Stimulated activated effector memory CD8-positive, alpha-beta T cell treated with anti-CD3 and anti-CD28 coated beads, Interleukin-12 subunit alpha, Interleukin-12 subunit beta, amount 100 ng/mL, for 72 hours (primary cell): ENCODE data around the gene RNASE12.
"Not testable (repeated sequence)": the region's sequence is repeated elsewhere in the genome, so short reads cannot be mapped to it uniquely, and the experiment has no call there.

Source experiments
- ATAC-seq: fragments of 150-1000 bp; cut with Tn5 transposase; 2 replicates; pipeline ENCODE4 v1.10.0; 2021
- DNase-seq, 2 donors: peaks; one replicate each; pipeline ENCODE4 v3.0.0; 2021 to 2022; ENCODE audit warnings: low spot score in 2 of 2
- H3K27ac Mint-ChIP-seq: one replicate; pipeline ENCODE4 v1.8.0; 2022; ENCODE audit warnings: mild to moderate bottlenecking, mixed read lengths
- H3K36me3 Mint-ChIP-seq: one replicate; pipeline ENCODE4 v1.8.0; 2022; ENCODE audit warnings: mild to moderate bottlenecking, mixed read lengths
- H3K4me1 Mint-ChIP-seq: one replicate; pipeline ENCODE4 v1.8.0; 2022; ENCODE audit warnings: mixed read lengths
- H3K4me3 Mint-ChIP-seq: one replicate; pipeline ENCODE4 v1.8.0; 2022; ENCODE audit warnings: mild to moderate bottlenecking, mixed read lengths
- H3K9me3 Mint-ChIP-seq: one replicate; pipeline ENCODE4 v1.8.0; 2022; ENCODE audit warnings: mixed read lengths

The RNASE12 gene

GRCh38 chr14:20569865-20570264 is 21.3 kb downstream of the RNASE12 start:
- H3K9me3 Mint-ChIP-seq, DNase-seq, H3K4me1 Mint-ChIP-seq, ATAC-seq, H3K27ac Mint-ChIP-seq, H3K4me3 Mint-ChIP-seq, H3K36me3 Mint-ChIP-seq: not testable (repeated sequence)

GRCh38 chr14:20569066-20569465 is 22.1 kb downstream of the RNASE12 start:
- no peak overlapping the region for H3K4me3 Mint-ChIP-seq
- ATAC-seq: no peak
- DNase-seq: no peak
- no peak overlapping the region for H3K27ac Mint-ChIP-seq
- no peaks in the 10 kb centered on the region for H3K36me3 Mint-ChIP-seq
- H3K9me3 Mint-ChIP-seq: no peaks in the 10 kb centered on the region
- H3K4me1 Mint-ChIP-seq: peaks cover 7% of the 10 kb centered on the region

GRCh38 chr14:20568393-20568792 is 22.8 kb downstream of the RNASE12 start:
- Mint-ChIP-seq H3K4me1 (peaks cover 7% of the 10 kb centered on the region), H3K27ac (no peak overlapping the region), H3K4me3 (no peak overlapping the region), H3K9me3 (no peaks in the 10 kb centered on the region), H3K36me3 (no peaks in the 10 kb centered on the region)
- no peak for DNase-seq
- no peak for ATAC-seq

GRCh38 chr14:20567199-20567598 is 24.0 kb downstream of the RNASE12 start:
- ATAC-seq, H3K9me3 Mint-ChIP-seq, DNase-seq, H3K36me3 Mint-ChIP-seq, H3K27ac Mint-ChIP-seq, H3K4me3 Mint-ChIP-seq, H3K4me1 Mint-ChIP-seq: not testable (repeated sequence)

- H3K4me3 Mint-ChIP-seq: no peak overlapping the region
- no peak for DNase-seq
Observed at GRCh38 chr14:20564501-20564997, 26.6 kb downstream of the RNASE12 start.

GRCh38 chr14:20563971-20564370 is 27.2 kb downstream of the RNASE12 start:
- no peaks in the 10 kb centered on the region for H3K4me1 Mint-ChIP-seq
- ATAC-seq (no peak), DNase-seq (no peak)
- no peaks in the 10 kb centered on the region for H3K9me3 Mint-ChIP-seq
- H3K4me3 Mint-ChIP-seq: no peak overlapping the region
- H3K27ac Mint-ChIP-seq: no peak overlapping the region
- no peaks in the 10 kb centered on the region for H3K36me3 Mint-ChIP-seq

More at GRCh38 chr14:20564501-20564997, 26.6 kb downstream of the RNASE12 start:
- no peak overlapping the region for H3K27ac Mint-ChIP-seq
- no peaks in the 10 kb centered on the region for H3K4me1 Mint-ChIP-seq
- H3K9me3 Mint-ChIP-seq: no peaks in the 10 kb centered on the region
- H3K36me3 Mint-ChIP-seq: no peaks in the 10 kb centered on the region
- no peak for ATAC-seq

GRCh38 chr14:20560961-20561360 is 30.2 kb downstream of the RNASE12 start, which contains the start of gene RNASE9:
TSS of gene RNASE9 (minus strand) at chr14:20561047.
- H3K9me3 Mint-ChIP-seq: no peaks in the 10 kb centered on the region
- DNase-seq (no peak), ATAC-seq (no peak)
- H3K36me3 Mint-ChIP-seq: no peaks in the 10 kb centered on the region
- no peak within 1 kb of the TSS for H3K27ac Mint-ChIP-seq
- no peaks in the 10 kb centered on the region for H3K4me1 Mint-ChIP-seq
- no peak within 1 kb of the TSS for H3K4me3 Mint-ChIP-seq

- DNase-seq: no peak
- no peaks in the 10 kb centered on the region for H3K36me3 Mint-ChIP-seq
- no peaks in the 10 kb centered on the region for H3K4me1 Mint-ChIP-seq
- no peak for ATAC-seq
- no peak overlapping the region for H3K27ac Mint-ChIP-seq
- no peak overlapping the region for H3K4me3 Mint-ChIP-seq
- H3K9me3 Mint-ChIP-seq: no peaks in the 10 kb centered on the region
Observed at GRCh38 chr14:20559461-20559904, 31.7 kb downstream of the RNASE12 start.

- Mint-ChIP-seq H3K36me3 (no peaks in the 10 kb centered on the region), H3K27ac (no peak overlapping the region), H3K4me1 (no peaks in the 10 kb centered on the region), H3K4me3 (no peak overlapping the region), H3K9me3 (no peaks in the 10 kb centered on the region)
- no peak for DNase-seq
- ATAC-seq: no peak
Observed at GRCh38 chr14:20557212-20557542, 34.0 kb downstream of the RNASE12 start.

- no peak overlapping the region for H3K27ac Mint-ChIP-seq
- no peaks in the 10 kb centered on the region for H3K36me3 Mint-ChIP-seq
- DNase-seq (no peak), ATAC-seq (no peak)
- no peak overlapping the region for H3K4me3 Mint-ChIP-seq
- no peaks in the 10 kb centered on the region for H3K9me3 Mint-ChIP-seq
- H3K4me1 Mint-ChIP-seq: no peaks in the 10 kb centered on the region
Observed at GRCh38 chr14:20556500-20557211, 34.5 kb downstream of the RNASE12 start.

- Mint-ChIP-seq H3K4me1 (no peaks in the 10 kb centered on the region), H3K4me3 (no peak overlapping the region), H3K36me3 (no peaks in the 10 kb centered on the region), H3K9me3 (no peaks in the 10 kb centered on the region), H3K27ac (no peak overlapping the region)
- ATAC-seq (no peak), DNase-seq (no peak)
Observed at GRCh38 chr14:20555845-20556244, 35.3 kb downstream of the RNASE12 start.

GRCh38 chr14:20553024-20553423 is 38.2 kb downstream of the RNASE12 start:
- DNase-seq (no peak), ATAC-seq (no peak)
- no peaks in the 10 kb centered on the region for H3K36me3 Mint-ChIP-seq
- no peak overlapping the region for H3K27ac Mint-ChIP-seq
- no peaks in the 10 kb centered on the region for H3K9me3 Mint-ChIP-seq
- no peak overlapping the region for H3K4me3 Mint-ChIP-seq
- H3K4me1 Mint-ChIP-seq: no peaks in the 10 kb centered on the region

GRCh38 chr14:20551606-20552005 is 39.6 kb downstream of the RNASE12 start:
- ATAC-seq: no peak
- Mint-ChIP-seq H3K9me3 (no peaks in the 10 kb centered on the region), H3K4me1 (no peaks in the 10 kb centered on the region), H3K27ac (no peak overlapping the region), H3K4me3 (no peak overlapping the region), H3K36me3 (no peaks in the 10 kb centered on the region)
- no peak for DNase-seq

- DNase-seq (no peak), ATAC-seq (no peak)
- no peaks in the 10 kb centered on the region for H3K4me1 Mint-ChIP-seq
- no peaks in the 10 kb centered on the region for H3K9me3 Mint-ChIP-seq
- H3K27ac Mint-ChIP-seq: no peak overlapping the region
- H3K4me3 Mint-ChIP-seq: no peak overlapping the region
- no peaks in the 10 kb centered on the region for H3K36me3 Mint-ChIP-seq
Observed at GRCh38 chr14:20550926-20551325, 40.2 kb downstream of the RNASE12 start.

GRCh38 chr14:20548414-20549158 is 42.6 kb downstream of the RNASE12 start:
- Mint-ChIP-seq H3K27ac (no peak overlapping the region), H3K4me1 (no peaks in the 10 kb centered on the region)
- DNase-seq: no peak

GRCh38 chr14:20546877-20547276 is 44.3 kb downstream of the RNASE12 start:
- DNase-seq (no peak), ATAC-seq (no peak)
- Mint-ChIP-seq H3K4me3 (no peak overlapping the region), H3K36me3 (no peaks in the 10 kb centered on the region), H3K4me1 (no peaks in the 10 kb centered on the region), H3K9me3 (no peaks in the 10 kb centered on the region), H3K27ac (no peak overlapping the region)

More at GRCh38 chr14:20548414-20549158, 42.6 kb downstream of the RNASE12 start:
- no peak for ATAC-seq
- Mint-ChIP-seq H3K9me3 (no peaks in the 10 kb centered on the region), H3K36me3 (no peaks in the 10 kb centered on the region), H3K4me3 (no peak overlapping the region)
